DMS 273 (cell line): ENCODE data around the gene CARM1.
"Not testable (repeated sequence)": the region's sequence is repeated elsewhere in the genome, so short reads cannot be mapped to it uniquely, and the experiment has no call there.

Experiments
- DNase-seq: peaks from one replicate; lab custom pipeline; 2025; ENCODE audit not compliant: unreplicated experiment; lab: John Stamatoyannopoulos, UW

Gene CARM1

GRCh38 chr19:10927730-10928562 is 56.6 kb downstream of the CARM1 start:
- DNase-seq = no peak

- DNase-seq = peak; percentile 99
These were observed 57.4 kb downstream of the CARM1 start, which contains the start of the genes TIMM29 and YIPF2 for GRCh38 chr19:10928563-10929401. TSS of gene TIMM29 (plus strand) at chr19:10928811. CDS start at chr19:10928823, 12 bp downstream. TSS of gene YIPF2 (minus strand) at chr19:10928639. CDS start at chr19:10928410, 229 bp downstream.

GRCh38 chr19:10929402-10929794 is 58.0 kb downstream of the CARM1 start:
- DNase-seq = no peak

GRCh38 chr19:10935371-10936059 is 64.2 kb downstream of the CARM1 start:
- DNase-seq = no peak

GRCh38 chr19:10936661-10937084 is 65.3 kb downstream of the CARM1 start:
- DNase-seq = peak; percentile 93

GRCh38 chr19:10941649-10942048 is 70.3 kb downstream of the CARM1 start:
- DNase-seq = not testable (repeated sequence)

GRCh38 chr19:10943412-10943811 is 72.1 kb downstream of the CARM1 start:
- not testable (repeated sequence) for DNase-seq

GRCh38 chr19:10945264-10945663 is 73.9 kb downstream of the CARM1 start:
- DNase-seq = no peak

- no peak for DNase-seq
These were observed 75.8 kb downstream of the CARM1 start for GRCh38 chr19:10946958-10947657.

- DNase-seq = no peak
These were observed 81.5 kb downstream of the CARM1 start for GRCh38 chr19:10952809-10953208.

GRCh38 chr19:10959277-10959968 is 88.1 kb downstream of the CARM1 start:
- DNase-seq = not testable (repeated sequence)

GRCh38 chr19:10960314-10961072 is 89.1 kb downstream of the CARM1 start, which contains the start of gene SMARCA4:
TSS of gene SMARCA4 (plus strand) at chr19:10961030. CDS start at chr19:10984152, 23,122 bp downstream.
- peak; percentile 99 for DNase-seq

GRCh38 chr19:10961073-10961860 is 89.9 kb downstream of the CARM1 start:
- DNase-seq = peak; percentile 68

GRCh38 chr19:10962863-10963262 is 91.5 kb downstream of the CARM1 start:
- DNase-seq = no peak

- no peak for DNase-seq
These were observed 92.5 kb downstream of the CARM1 start for GRCh38 chr19:10963865-10964264.

- DNase-seq = no peak
These were observed 93.5 kb downstream of the CARM1 start for GRCh38 chr19:10964903-10965302.

GRCh38 chr19:10965398-10965797 is 94.0 kb downstream of the CARM1 start:
- DNase-seq = no peak

- no peak for DNase-seq
These were observed 95.5 kb downstream of the CARM1 start for GRCh38 chr19:10966809-10967208.
